OCI-LY7 (cell line): ENCODE data around the gene PTCH2.

Experiments used
- CTCF ChIP-seq: fragments of 200-600 bp; sonication (generic); conservative IDR thresholded peaks from 2 replicates; pipeline ENCODE4 v1.5.1; 2014; ENCODE audit warnings: mild to moderate bottlenecking, antibody characterized with exemption, low read length, moderate library complexity, mixed read lengths
- EZH2phosphoT487 ChIP-seq: fragments of 200-600 bp; sonication (generic); IDR thresholded peaks from 2 replicates; pipeline ENCODE4 v1.6.1; 2018; ENCODE audit warnings: low read depth, borderline replicate concordance, mild to moderate bottlenecking, mixed run types, antibody characterized with exemption, low read length, moderate library complexity, mixed read lengths

DNA sequence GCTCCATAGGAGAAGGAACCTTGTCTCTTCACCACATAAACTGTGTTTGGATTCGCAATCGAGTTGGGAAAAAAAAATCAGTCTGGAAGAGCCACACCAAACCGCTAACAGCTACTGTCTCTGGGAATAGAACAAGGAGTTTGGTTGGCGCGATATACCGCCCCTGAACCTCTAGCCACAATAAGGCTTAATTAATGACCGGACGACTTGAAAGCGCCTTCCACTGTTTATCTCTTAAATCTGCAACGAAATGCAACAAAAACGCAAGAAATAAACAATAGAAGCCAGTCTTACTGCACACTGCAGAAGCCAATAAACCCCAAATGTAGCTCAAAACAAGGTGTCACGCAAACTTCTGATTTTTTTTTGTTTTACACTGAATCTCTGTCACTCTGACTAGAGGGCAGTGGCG lies 23.9 kb downstream of the PTCH2 start:
- TF ChIP-seq CTCF, result peak; percentile 55
- no peak for TF ChIP-seq EZH2phosphoT487
